CD14-positive monocyte (primary cell): ENCODE measurements around the gene FAM181B. TPM values are rescaled to one million over a fixed set of nuclear protein-coding genes. Genes with fewer than 3 reads are reported as not detected.

Experiments used
- DNase-seq, 3 donors: peaks; one replicate each; pipeline ENCODE4 v3.0.0-alpha.2; 2011 to 2022
- H2AFZ ChIP-seq: 2 replicates; pipeline ENCODE4 v1.6.0; 2012; ENCODE audit warnings: mild to moderate bottlenecking, low read depth, low read length, inconsistent platforms; ENCODE audit not compliant: insufficient read depth, poor library complexity, severe bottlenecking
- H3K27ac ChIP-seq, 2 donors: 1 replicate in 1 of 2; 2 replicates in 1 of 2; pipeline ENCODE4 v1.5.1; 2012 to 2013; ENCODE audit warnings: low read length in 2 of 2, control low read depth in 1 of 2, inconsistent platforms in 1 of 2, low read depth in 1 of 2, mild to moderate bottlenecking in 1 of 2
- H3K27me3 ChIP-seq, 2 donors: one replicate each; pipeline versions ENCODE4 v1.6.0 to v1.6.1; 2011 to 2013; ENCODE audit warnings: low read length in 2 of 2; ENCODE audit not compliant: control insufficient read depth in 2 of 2, insufficient read depth in 2 of 2
- H3K36me3 ChIP-seq, 2 donors: replicated peaks in 1 of 2; 1 replicate in 1 of 2; 2 replicates in 1 of 2; pipeline versions ENCODE4 v1.5.1 to v1.6.1; 2012 to 2013; ENCODE audit warnings: low read length in 2 of 2, control low read depth in 1 of 2, inconsistent platforms in 1 of 2, mild to moderate bottlenecking in 1 of 2; ENCODE audit not compliant: insufficient read depth in 2 of 2, control insufficient read depth in 1 of 2
- H3K4me1 ChIP-seq, 2 donors: 1 replicate in 1 of 2; 2 replicates in 1 of 2; pipeline versions ENCODE4 v1.5.1 to v1.6.1; 2012 to 2013; ENCODE audit warnings: low read length in 2 of 2, control low read depth in 1 of 2, inconsistent platforms in 1 of 2, mild to moderate bottlenecking in 1 of 2, moderate library complexity in 1 of 2; ENCODE audit not compliant: insufficient read depth in 2 of 2, control insufficient read depth in 1 of 2
- H3K4me2 ChIP-seq: replicated peaks from 2 replicates; pipeline ENCODE3; 2012; ENCODE audit warnings: low read length, moderate library complexity, mild to moderate bottlenecking; ENCODE audit not compliant: poor library complexity, severe bottlenecking; ENCODE audit errors: extremely low read depth
- H3K4me3 ChIP-seq, 3 experiments: fragments of 200-600 bp in 1 of 3; sonication (generic) in 1 of 3; replicated peaks in 1 of 3; 1 replicate in 2 of 3; 2 replicates in 1 of 3; pipeline ENCODE4 v1.5.1; 2011 to 2013; ENCODE audit warnings: low read length in 3 of 3, mild to moderate bottlenecking in 3 of 3, control low read depth in 2 of 3, low read depth in 2 of 3, inconsistent platforms in 1 of 3, moderate library complexity in 1 of 3
- H3K79me2 ChIP-seq: 2 replicates; pipeline ENCODE4 v1.6.0; 2012; ENCODE audit warnings: mild to moderate bottlenecking, control low read depth, inconsistent platforms, low read length, moderate library complexity; ENCODE audit not compliant: insufficient read depth
- H3K9ac ChIP-seq: 2 replicates; pipeline ENCODE4 v1.6.0; 2017; ENCODE audit warnings: low read length, mild to moderate bottlenecking; ENCODE audit not compliant: insufficient read depth, poor library complexity, severe bottlenecking
- H3K9me3 ChIP-seq, 2 donors: replicated peaks in 1 of 2; 1 replicate in 1 of 2; 2 replicates in 1 of 2; pipeline versions ENCODE4 v1.5.1 to v1.6.1; 2012 to 2013; ENCODE audit warnings: low read length in 2 of 2, control low read depth in 1 of 2; ENCODE audit not compliant: control insufficient read depth in 1 of 2, insufficient read depth in 1 of 2
- H4K20me1 ChIP-seq: 2 replicates; pipeline ENCODE4 v1.6.0; 2012; ENCODE audit warnings: mild to moderate bottlenecking, low read length, control low read depth, moderate library complexity; ENCODE audit not compliant: insufficient read depth
- H3K27ac Mint-ChIP-seq, 7 donors: one replicate each; pipeline ENCODE4 v1.8.0; 2020; ENCODE audit warnings: mild to moderate bottlenecking in 7 of 7, mixed read lengths in 7 of 7, moderate library complexity in 6 of 7, inconsistent platforms in 2 of 7
- H3K27me3 Mint-ChIP-seq, 3 donors: one replicate each; pipeline ENCODE4 v1.8.0; 2021 to 2022; ENCODE audit warnings: low read depth in 3 of 3, mild to moderate bottlenecking in 3 of 3, mixed read lengths in 3 of 3, moderate library complexity in 3 of 3, inconsistent platforms in 1 of 3
- H3K36me3 Mint-ChIP-seq, 2 donors: one replicate each; pipeline ENCODE4 v1.8.0; 2020; ENCODE audit warnings: mixed read lengths in 2 of 2, inconsistent platforms in 1 of 2, mild to moderate bottlenecking in 1 of 2
- H3K4me1 Mint-ChIP-seq: one replicate; pipeline ENCODE4 v1.8.0; 2020; ENCODE audit warnings: mild to moderate bottlenecking, mixed read lengths
- H3K4me3 Mint-ChIP-seq, 2 donors: one replicate each; pipeline ENCODE4 v1.8.0; 2020; ENCODE audit warnings: mild to moderate bottlenecking in 2 of 2, mixed read lengths in 2 of 2, moderate library complexity in 1 of 2
- H3K9me3 Mint-ChIP-seq, 7 donors: one replicate each; pipeline ENCODE4 v1.8.0; 2020 to 2022; ENCODE audit warnings: mixed read lengths in 7 of 7, mild to moderate bottlenecking in 6 of 7, moderate library complexity in 6 of 7, inconsistent platforms in 2 of 7
- WGBS: methylation state at CpG from one replicate; pipeline ENCODE4 v1.1.5; 2013; ENCODE audit warnings: missing lambda C conversion rate; ENCODE audit not compliant: insufficient coverage; 5-methylcytosine and 5-hydroxymethylcytosine counted together
- intact Hi-C, 2 donors: fragments of 100-400 bp; cut with micrococcal nuclease; formaldehyde crosslinking; loops; one replicate each; pipeline versions ENCODE4 v1.15.0 to v1.15.1; 2023
- polyA plus RNA-seq, 3 donors: library from polyadenylated mRNA; depleted of rRNA in 1 of 3; unstranded in 2 of 3; stranded (reverse) in 1 of 3; fragments of 300-500 nt in 2 of 3; fragments of >200 nt in 1 of 3; fragmentation: Illumina TruSeq in 2 of 3; gene quantifications; 1 replicate in 2 of 3; 2 replicates in 1 of 3; pipeline ENCODE4 v1.2.3, GENCODE V29; 2012 to 2021
- TF ChIP-seq, protein P1 (sequence below): fragments of 200-600 bp; IDR thresholded peaks from one replicate; pipeline ENCODE4 v1.8.0; 2022; ENCODE audit warnings: antibody characterized with exemption, mild to moderate bottlenecking

FAM181B gene
- polyA plus RNA-seq, 3 donors: not detected

DNA sequence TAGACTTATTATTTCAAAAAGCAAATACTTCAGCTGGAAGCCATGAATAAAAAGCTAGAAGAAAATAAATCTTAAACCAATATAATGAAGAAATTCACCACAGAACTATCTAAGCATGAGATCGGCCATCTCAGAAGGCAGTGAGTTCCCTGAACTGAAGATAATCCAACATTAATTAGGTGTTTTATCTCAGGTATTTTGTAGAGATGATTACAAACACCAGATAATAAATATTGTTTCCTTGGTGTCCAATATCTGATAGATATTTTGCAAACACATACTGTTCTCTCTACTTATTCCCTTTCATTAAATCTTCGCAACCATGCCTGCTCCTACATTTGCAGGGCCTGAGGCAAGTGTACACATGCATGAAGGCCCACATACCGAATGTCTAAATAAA, 26.0 kb upstream of the FAM181B start:
- Histone ChIP-seq H3K27ac (no peak overlapping the region), H3K4me1 (no peaks in the 10 kb centered on the region), H3K79me2 (no peaks in the 10 kb centered on the region), H3K27me3 (no peaks in the 10 kb centered on the region), H2AFZ (no peak overlapping the region), H3K36me3 (no peaks in the 10 kb centered on the region), H3K4me3 (no peak overlapping the region), H3K9ac (no peak overlapping the region), H4K20me1 (no peaks in the 10 kb centered on the region), H3K4me2 (no peak overlapping the region), H3K9me3 (no peaks in the 10 kb centered on the region)
- no peak overlapping the region for H3K4me3 Mint-ChIP-seq
- TF ChIP-seq, protein P1, sequence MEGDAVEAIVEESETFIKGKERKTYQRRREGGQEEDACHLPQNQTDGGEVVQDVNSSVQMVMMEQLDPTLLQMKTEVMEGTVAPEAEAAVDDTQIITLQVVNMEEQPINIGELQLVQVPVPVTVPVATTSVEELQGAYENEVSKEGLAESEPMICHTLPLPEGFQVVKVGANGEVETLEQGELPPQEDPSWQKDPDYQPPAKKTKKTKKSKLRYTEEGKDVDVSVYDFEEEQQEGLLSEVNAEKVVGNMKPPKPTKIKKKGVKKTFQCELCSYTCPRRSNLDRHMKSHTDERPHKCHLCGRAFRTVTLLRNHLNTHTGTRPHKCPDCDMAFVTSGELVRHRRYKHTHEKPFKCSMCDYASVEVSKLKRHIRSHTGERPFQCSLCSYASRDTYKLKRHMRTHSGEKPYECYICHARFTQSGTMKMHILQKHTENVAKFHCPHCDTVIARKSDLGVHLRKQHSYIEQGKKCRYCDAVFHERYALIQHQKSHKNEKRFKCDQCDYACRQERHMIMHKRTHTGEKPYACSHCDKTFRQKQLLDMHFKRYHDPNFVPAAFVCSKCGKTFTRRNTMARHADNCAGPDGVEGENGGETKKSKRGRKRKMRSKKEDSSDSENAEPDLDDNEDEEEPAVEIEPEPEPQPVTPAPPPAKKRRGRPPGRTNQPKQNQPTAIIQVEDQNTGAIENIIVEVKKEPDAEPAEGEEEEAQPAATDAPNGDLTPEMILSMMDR: no peak
- intact Hi-C loops: no loop called here
- no CpG with 5 or more reads among the region's 3 CpGs for WGBS
- DNase-seq: no peak
- peaks cover 0 to 3% (median 0%) of the 10 kb centered on the region in 3 donors for H3K27me3 Mint-ChIP-seq
- H3K27ac Mint-ChIP-seq: no peak overlapping the region
- H3K4me1 Mint-ChIP-seq: no peaks in the 10 kb centered on the region
- H3K36me3 Mint-ChIP-seq: no peaks in the 10 kb centered on the region
- peaks cover 0 to 2% (median 0%) of the 10 kb centered on the region in 7 donors for H3K9me3 Mint-ChIP-seq

DNA sequence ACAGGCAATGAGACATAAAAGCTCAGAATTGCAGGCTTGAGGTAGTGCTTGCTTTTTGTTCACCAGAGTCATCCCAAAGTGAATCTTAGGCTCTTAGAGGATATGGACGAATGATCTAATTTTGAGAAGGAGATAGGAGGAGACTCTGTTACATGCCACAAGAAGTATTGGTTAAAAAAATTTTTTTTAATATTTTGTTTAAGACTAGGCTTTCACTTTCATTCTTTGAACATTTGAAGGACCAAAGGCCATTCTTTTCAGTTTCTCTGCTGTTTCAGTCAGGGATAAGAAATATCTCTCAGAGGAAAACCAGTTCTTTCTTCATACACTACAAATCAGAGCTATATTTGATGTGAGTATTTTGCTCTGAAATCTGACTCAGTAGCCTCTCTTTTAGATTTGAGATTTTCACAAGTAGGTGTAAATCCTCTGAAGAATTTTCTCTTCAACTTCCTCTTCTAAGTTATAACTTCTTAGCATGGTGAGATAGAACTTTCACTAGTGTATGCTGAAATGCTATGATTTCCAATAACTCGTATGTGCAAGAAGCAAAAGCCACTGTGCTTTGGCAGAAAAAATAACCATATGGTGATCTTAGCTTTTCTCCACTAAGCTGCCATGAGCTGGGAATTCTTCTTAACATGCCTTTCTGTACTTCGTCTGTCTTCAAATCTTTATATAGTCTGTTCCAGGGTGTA, 24.1 kb upstream of the FAM181B start:
- TF ChIP-seq, protein P1: no peak
- H3K27me3 Mint-ChIP-seq: peaks cover 0 to 5% (median 0%) of the 10 kb centered on the region in 3 donors
- peaks cover 0 to 2% (median 0%) of the 10 kb centered on the region in 7 donors for H3K9me3 Mint-ChIP-seq
- no peak for DNase-seq
- H3K27ac Mint-ChIP-seq: no peak overlapping the region
- H3K36me3 ChIP-seq: no peaks in the 10 kb centered on the region
- 100% methylated on average over 1 of the region's 3 CpGs for WGBS
- H3K4me1 Mint-ChIP-seq: no peaks in the 10 kb centered on the region
- no peaks in the 10 kb centered on the region for H4K20me1 ChIP-seq
- H2AFZ ChIP-seq: no peak overlapping the region
- H3K4me3 Mint-ChIP-seq: no peak overlapping the region
- no peaks in the 10 kb centered on the region for H3K9me3 ChIP-seq
- no peaks in the 10 kb centered on the region for H3K36me3 Mint-ChIP-seq
- H3K4me1 ChIP-seq: no peaks in the 10 kb centered on the region
- H3K79me2 ChIP-seq: no peaks in the 10 kb centered on the region
- intact Hi-C loops: no loop called here
- no peak overlapping the region for H3K4me2 ChIP-seq
- no peaks in the 10 kb centered on the region for H3K27me3 ChIP-seq
- no peak overlapping the region for H3K4me3 ChIP-seq
- H3K9ac ChIP-seq: no peak overlapping the region
- no peak overlapping the region for H3K27ac ChIP-seq
